ENCODE data around the gene ADRA2C.

The ADRA2C gene

GRCh38 chr4:3760841-3761240, 5.3 kb upstream of the ADRA2C start:
- no peak for DNase-seq (ENCODE audit: low read depth)

- DNase-seq (ENCODE audit: low read depth) = no peak
Measured at GRCh38 chr4:3762264-3762663, 3.9 kb upstream of the ADRA2C start.

GRCh38 chr4:3762753-3763549, 3.2 kb upstream of the ADRA2C start:
- DNase-seq (ENCODE audit: low read depth) = no peak

GRCh38 chr4:3765271-3766035, 732 bp upstream of the ADRA2C start:
- DNase-seq (ENCODE audit: low read depth) = no peak

- DNase-seq (ENCODE audit: low read depth) = no peak
Measured at GRCh38 chr4:3766785-3767569, 792 bp downstream of the ADRA2C start.

GRCh38 chr4:3767570-3768288, 1.5 kb downstream of the ADRA2C start:
- no peak for DNase-seq (ENCODE audit: low read depth)

GRCh38 chr4:3768842-3769641, 2.9 kb downstream of the ADRA2C start:
- DNase-seq (ENCODE audit: low read depth) = no peak

- DNase-seq (ENCODE audit: low read depth) = no peak
Measured at GRCh38 chr4:3769642-3770184, 3.5 kb downstream of the ADRA2C start.

- no peak for DNase-seq (ENCODE audit: low read depth)
Measured at GRCh38 chr4:3770323-3771163, 4.4 kb downstream of the ADRA2C start.

- no peak for DNase-seq (ENCODE audit: low read depth)
Measured at GRCh38 chr4:3771164-3771809, 5.1 kb downstream of the ADRA2C start.

- no peak for DNase-seq (ENCODE audit: low read depth)
Measured at GRCh38 chr4:3771939-3772495, 5.8 kb downstream of the ADRA2C start.

GRCh38 chr4:3772632-3773031, 6.4 kb downstream of the ADRA2C start:
- DNase-seq (ENCODE audit: low read depth) = no peak

GRCh38 chr4:3773552-3774001, 7.4 kb downstream of the ADRA2C start:
- no peak for DNase-seq (ENCODE audit: low read depth)

- no peak for DNase-seq (ENCODE audit: low read depth)
Measured at GRCh38 chr4:3774253-3774883, 8.2 kb downstream of the ADRA2C start.

GRCh38 chr4:3775005-3775404, 8.8 kb downstream of the ADRA2C start:
- DNase-seq (ENCODE audit: low read depth) = no peak

GRCh38 chr4:3775576-3775975, 9.4 kb downstream of the ADRA2C start:
- no peak for DNase-seq (ENCODE audit: low read depth)

GRCh38 chr4:3776166-3777032, 10.2 kb downstream of the ADRA2C start:
- DNase-seq (ENCODE audit: low read depth) = no peak

GRCh38 chr4:3777033-3777390, 10.8 kb downstream of the ADRA2C start:
- no peak for DNase-seq (ENCODE audit: low read depth)

Measured in activated T-cell treated with anti-CD3 and anti-CD28 coated beads for 24 hours (primary cell).